ENCODE data around the gene SAMHD1. TPM values are rescaled to one million over a fixed set of nuclear protein-coding genes. Genes with fewer than 3 reads are reported as not detected.
A peak's percentile ranks its signal among the peaks of the same experiment; 100 is the strongest.

SAMHD1 gene
- polyA plus RNA-seq, 1 donor from 2014 or later, result 22.2 TPM

DNA sequence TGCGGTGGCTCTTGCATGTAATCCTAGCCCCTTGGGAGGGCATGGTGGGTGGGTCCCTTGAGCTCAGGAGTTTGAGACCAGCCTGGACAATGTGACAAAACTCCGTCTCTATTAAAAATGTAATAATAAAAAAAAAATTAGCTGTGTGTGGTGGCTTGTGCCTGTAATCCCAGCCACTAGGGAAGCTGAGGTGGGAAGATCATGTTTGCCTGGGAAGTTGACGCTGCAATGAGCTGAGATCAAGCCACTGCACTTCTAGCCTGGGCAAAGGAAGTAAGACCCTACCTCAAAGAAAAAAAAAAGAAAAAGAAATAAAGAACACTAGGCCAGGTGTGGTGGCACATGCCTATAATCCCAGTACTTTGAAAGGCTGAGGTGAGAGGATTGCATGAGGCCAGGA is 4.5 kb upstream of the SAMHD1 start:
- Histone ChIP-seq H3K9ac (ENCODE audit: low read length) (no peak overlapping the region), H3F3A (ENCODE audit: insufficient read depth, low read length, poor library complexity, severe bottlenecking) (no peaks in the 10 kb centered on the region), H3K4me2 (ENCODE audit: low read length) (no peak overlapping the region), H3K36me3 (ENCODE audit: insufficient read depth, low read length) (no peaks in the 10 kb centered on the region), H3K27me3 (ENCODE audit: insufficient read depth, low read depth, low read length) (no peaks in the 10 kb centered on the region), H3K9me2 (ENCODE audit: insufficient read depth, low read length) (no peaks in the 10 kb centered on the region), H2AFZ (ENCODE audit: low read depth, low read length) (no peak overlapping the region), H4K20me1 (ENCODE audit: insufficient read depth) (no peaks in the 10 kb centered on the region), H3K79me2 (replicated peaks; ENCODE audit: insufficient read depth, low read length) (no peaks in the 10 kb centered on the region), H3K27ac (ENCODE audit: low read length) (no peak overlapping the region), H3K4me3 (ENCODE audit: low read length) (no peak overlapping the region), H3K9me3 (ENCODE audit: low read length) (no peaks in the 10 kb centered on the region)
- TF ChIP-seq SMC3 (conservative IDR thresholded peaks at IDR 0.05; ENCODE audit: poor library complexity), result no peak
- no peak for TF ChIP-seq RAD21 (conservative IDR thresholded peaks at IDR 0.05)
- TF ChIP-seq POLR2AphosphoS5 (IDR thresholded peaks at IDR 0.05), result no peak
- no peak for TF ChIP-seq EZH2 (IDR thresholded peaks at IDR 0.05; ENCODE audit: borderline replicate concordance, insufficient read depth, low read length, poor library complexity, severe bottlenecking)
- TF ChIP-seq, protein P1, sequence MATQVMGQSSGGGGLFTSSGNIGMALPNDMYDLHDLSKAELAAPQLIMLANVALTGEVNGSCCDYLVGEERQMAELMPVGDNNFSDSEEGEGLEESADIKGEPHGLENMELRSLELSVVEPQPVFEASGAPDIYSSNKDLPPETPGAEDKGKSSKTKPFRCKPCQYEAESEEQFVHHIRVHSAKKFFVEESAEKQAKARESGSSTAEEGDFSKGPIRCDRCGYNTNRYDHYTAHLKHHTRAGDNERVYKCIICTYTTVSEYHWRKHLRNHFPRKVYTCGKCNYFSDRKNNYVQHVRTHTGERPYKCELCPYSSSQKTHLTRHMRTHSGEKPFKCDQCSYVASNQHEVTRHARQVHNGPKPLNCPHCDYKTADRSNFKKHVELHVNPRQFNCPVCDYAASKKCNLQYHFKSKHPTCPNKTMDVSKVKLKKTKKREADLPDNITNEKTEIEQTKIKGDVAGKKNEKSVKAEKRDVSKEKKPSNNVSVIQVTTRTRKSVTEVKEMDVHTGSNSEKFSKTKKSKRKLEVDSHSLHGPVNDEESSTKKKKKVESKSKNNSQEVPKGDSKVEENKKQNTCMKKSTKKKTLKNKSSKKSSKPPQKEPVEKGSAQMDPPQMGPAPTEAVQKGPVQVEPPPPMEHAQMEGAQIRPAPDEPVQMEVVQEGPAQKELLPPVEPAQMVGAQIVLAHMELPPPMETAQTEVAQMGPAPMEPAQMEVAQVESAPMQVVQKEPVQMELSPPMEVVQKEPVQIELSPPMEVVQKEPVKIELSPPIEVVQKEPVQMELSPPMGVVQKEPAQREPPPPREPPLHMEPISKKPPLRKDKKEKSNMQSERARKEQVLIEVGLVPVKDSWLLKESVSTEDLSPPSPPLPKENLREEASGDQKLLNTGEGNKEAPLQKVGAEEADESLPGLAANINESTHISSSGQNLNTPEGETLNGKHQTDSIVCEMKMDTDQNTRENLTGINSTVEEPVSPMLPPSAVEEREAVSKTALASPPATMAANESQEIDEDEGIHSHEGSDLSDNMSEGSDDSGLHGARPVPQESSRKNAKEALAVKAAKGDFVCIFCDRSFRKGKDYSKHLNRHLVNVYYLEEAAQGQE (IDR thresholded peaks at IDR 0.05; ENCODE audit: borderline replicate concordance), result no peak
- no peak for TF ChIP-seq TAF1 (IDR thresholded peaks at IDR 0.05; ENCODE audit: low read depth)
- TF ChIP-seq MXI1 (conservative IDR thresholded peaks at IDR 0.05; ENCODE audit: poor library complexity, severe bottlenecking), result no peak
- no peak for TF ChIP-seq EP300 (conservative IDR thresholded peaks at IDR 0.05; ENCODE audit: poor library complexity, severe bottlenecking)
- TF ChIP-seq, protein P2, sequence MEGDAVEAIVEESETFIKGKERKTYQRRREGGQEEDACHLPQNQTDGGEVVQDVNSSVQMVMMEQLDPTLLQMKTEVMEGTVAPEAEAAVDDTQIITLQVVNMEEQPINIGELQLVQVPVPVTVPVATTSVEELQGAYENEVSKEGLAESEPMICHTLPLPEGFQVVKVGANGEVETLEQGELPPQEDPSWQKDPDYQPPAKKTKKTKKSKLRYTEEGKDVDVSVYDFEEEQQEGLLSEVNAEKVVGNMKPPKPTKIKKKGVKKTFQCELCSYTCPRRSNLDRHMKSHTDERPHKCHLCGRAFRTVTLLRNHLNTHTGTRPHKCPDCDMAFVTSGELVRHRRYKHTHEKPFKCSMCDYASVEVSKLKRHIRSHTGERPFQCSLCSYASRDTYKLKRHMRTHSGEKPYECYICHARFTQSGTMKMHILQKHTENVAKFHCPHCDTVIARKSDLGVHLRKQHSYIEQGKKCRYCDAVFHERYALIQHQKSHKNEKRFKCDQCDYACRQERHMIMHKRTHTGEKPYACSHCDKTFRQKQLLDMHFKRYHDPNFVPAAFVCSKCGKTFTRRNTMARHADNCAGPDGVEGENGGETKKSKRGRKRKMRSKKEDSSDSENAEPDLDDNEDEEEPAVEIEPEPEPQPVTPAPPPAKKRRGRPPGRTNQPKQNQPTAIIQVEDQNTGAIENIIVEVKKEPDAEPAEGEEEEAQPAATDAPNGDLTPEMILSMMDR (IDR thresholded peaks at IDR 0.05; ENCODE audit: poor library complexity, severe bottlenecking), result no peak

DNA sequence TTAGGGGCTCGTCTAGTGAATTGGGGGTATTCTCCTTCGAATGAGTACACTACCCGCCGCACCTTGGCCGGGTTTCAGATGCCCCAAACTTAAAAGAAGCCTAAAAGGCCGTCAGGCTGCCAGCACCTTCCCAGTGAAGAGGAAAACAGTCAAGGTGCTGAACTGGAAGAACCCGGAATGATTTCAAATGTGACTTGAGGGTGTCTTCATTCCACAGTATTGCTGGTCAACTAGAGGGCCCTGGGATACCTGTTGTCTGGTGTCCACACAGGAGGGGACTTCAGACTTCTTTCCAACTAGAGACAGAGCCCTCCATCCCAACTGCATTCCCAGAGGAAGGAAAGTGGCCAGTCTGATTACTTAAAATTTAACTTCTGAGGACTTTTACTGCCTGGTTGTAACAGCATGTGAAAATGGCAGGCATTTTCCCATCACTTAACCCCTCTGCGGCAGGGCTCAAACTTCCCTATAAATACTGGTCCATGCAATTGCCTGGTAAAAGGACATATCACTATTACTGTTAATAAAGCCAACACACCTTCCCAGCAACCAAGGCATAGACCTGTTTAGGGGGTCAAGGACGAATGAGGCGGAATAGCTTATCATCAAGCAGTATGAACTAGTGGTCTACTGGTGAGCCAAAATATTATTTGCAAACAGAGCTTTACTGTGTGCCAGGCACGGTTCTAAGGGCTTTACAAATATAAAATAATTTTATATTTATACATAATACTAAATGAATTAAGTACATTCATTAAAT is 651 bp upstream of the SAMHD1 start:
- H3K79me2 ChIP-seq (replicated peaks; ENCODE audit: insufficient read depth, low read length), result no peaks in the 10 kb centered on the region
- H3K4me3 ChIP-seq (ENCODE audit: low read length), result peak overlapping the region; percentile 99
- H3K4me2 ChIP-seq (ENCODE audit: low read length), result peak overlapping the region; percentile 76
- TF ChIP-seq RAD21 (conservative IDR thresholded peaks at IDR 0.05), result no peak
- TF ChIP-seq, protein P2 (IDR thresholded peaks at IDR 0.05; ENCODE audit: poor library complexity, severe bottlenecking), result no peak
- no peak for TF ChIP-seq EP300 (conservative IDR thresholded peaks at IDR 0.05; ENCODE audit: poor library complexity, severe bottlenecking)
- no peak for TF ChIP-seq EZH2 (IDR thresholded peaks at IDR 0.05; ENCODE audit: borderline replicate concordance, insufficient read depth, low read length, poor library complexity, severe bottlenecking)
- TF ChIP-seq SMC3 (conservative IDR thresholded peaks at IDR 0.05; ENCODE audit: poor library complexity), result no peak
- TF ChIP-seq POLR2AphosphoS5 (IDR thresholded peaks at IDR 0.05), result no peak
- TF ChIP-seq MXI1 (conservative IDR thresholded peaks at IDR 0.05; ENCODE audit: poor library complexity, severe bottlenecking), result no peak
- no peak for TF ChIP-seq TAF1 (IDR thresholded peaks at IDR 0.05; ENCODE audit: low read depth)
- TF ChIP-seq, protein P1 (IDR thresholded peaks at IDR 0.05; ENCODE audit: borderline replicate concordance), result no peak
- H2AFZ ChIP-seq (ENCODE audit: low read depth, low read length), result peak overlapping the region; percentile 88
- no peaks in the 10 kb centered on the region for H3K36me3 ChIP-seq (ENCODE audit: insufficient read depth, low read length)
- H3K9me2 ChIP-seq (ENCODE audit: insufficient read depth, low read length), result no peaks in the 10 kb centered on the region
- peak overlapping the region; percentile 77 for H3K9ac ChIP-seq (ENCODE audit: low read length)
- peak overlapping the region; percentile 20 for H3K27ac ChIP-seq (ENCODE audit: low read length)
- H4K20me1 ChIP-seq (ENCODE audit: insufficient read depth), result no peaks in the 10 kb centered on the region
- no peaks in the 10 kb centered on the region for H3F3A ChIP-seq (ENCODE audit: insufficient read depth, low read length, poor library complexity, severe bottlenecking)
- no peaks in the 10 kb centered on the region for H3K27me3 ChIP-seq (ENCODE audit: insufficient read depth, low read depth, low read length)
- no peaks in the 10 kb centered on the region for H3K9me3 ChIP-seq (ENCODE audit: low read length)
